H1 (cell line): ENCODE results near the gene TCERG1. TPM values are rescaled to one million over a fixed set of nuclear protein-coding genes. Genes with fewer than 3 reads are reported as not detected.

ENCODE experiments used
- CTCF ChIA-PET: fragments of 300-600 bp; sonication (Branson Sonifier 250); formaldehyde crosslinking; loops from one replicate; lab custom pipeline; 2021; ENCODE audit not compliant: partially characterized antibody; lab: Charles Lee
- POLR2A ChIA-PET: fragments of 300-600 bp; sonication (Branson Sonifier 250); formaldehyde crosslinking; loops from one replicate; lab custom pipeline; 2021; ENCODE audit warnings: inconsistent platforms; ENCODE audit not compliant: partially characterized antibody; lab: Charles Lee
- DNase-seq, 2 experiments: peaks; one replicate each; pipeline versions ENCODE4 v3.0.0 to v3.0.0-alpha.2; 2010 to 2022; ENCODE audit warnings: low spot score in 2 of 2, low read depth in 1 of 2, mixed read lengths in 1 of 2
- FAIRE-seq: peaks from 2 replicates; lab custom pipeline; 2011; peaks lifted over from hg19 to GRCh38; lab: Jason Lieb, UNC
- H2AFZ ChIP-seq: 2 replicates; pipeline ENCODE4 v1.8.1; 2012; ENCODE audit warnings: low read length, inconsistent platforms
- H2AK5ac ChIP-seq: 2 replicates; pipeline ENCODE4 v1.6.1; 2013; ENCODE audit warnings: low read depth, low read length
- H2BK120ac ChIP-seq: replicated peaks from 2 replicates; pipeline ENCODE3; 2013; ENCODE audit warnings: low read depth, low read length, inconsistent platforms
- H2BK12ac ChIP-seq: 2 replicates; pipeline ENCODE4 v1.6.1; 2013; ENCODE audit warnings: low read depth, low read length
- H2BK15ac ChIP-seq: 2 replicates; pipeline ENCODE4 v1.6.1; 2013; ENCODE audit warnings: low read length
- H2BK20ac ChIP-seq: 2 replicates; pipeline ENCODE4 v1.6.1; 2013; ENCODE audit warnings: low read length
- H2BK5ac ChIP-seq: 2 replicates; pipeline ENCODE4 v1.6.1; 2013; ENCODE audit warnings: low read depth, low read length
- H3K14ac ChIP-seq: 2 replicates; pipeline ENCODE4 v1.6.1; 2013; ENCODE audit warnings: inconsistent platforms; ENCODE audit not compliant: insufficient read length
- H3K18ac ChIP-seq: 2 replicates; pipeline ENCODE4 v1.6.1; 2013; ENCODE audit warnings: low read length; ENCODE audit errors: extremely low read depth
- H3K23ac ChIP-seq: 2 replicates; pipeline ENCODE4 v1.6.1; 2013; ENCODE audit warnings: inconsistent platforms; ENCODE audit not compliant: insufficient read length
- H3K23me2 ChIP-seq: 2 replicates; pipeline ENCODE4 v1.6.1; 2013; ENCODE audit warnings: low read depth, low read length
- H3K27ac ChIP-seq: 2 replicates; pipeline ENCODE4 v1.6.1; 2011; ENCODE audit warnings: low read depth, low read length, inconsistent platforms
- H3K27me3 ChIP-seq, 4 experiments: replicated peaks in 1 of 4; 1 replicate in 1 of 4; 2 replicates in 3 of 4; pipeline versions ENCODE4 v1.6.1 to v1.8.1; 2011 to 2013; ENCODE audit warnings: low read length in 3 of 4, mild to moderate bottlenecking in 3 of 4, inconsistent platforms in 2 of 4, mixed read lengths in 2 of 4, moderate library complexity in 1 of 4; ENCODE audit not compliant: control insufficient read depth in 3 of 4, insufficient read depth in 3 of 4; ENCODE audit errors: extremely low read depth in 1 of 4
- H3K36me3 ChIP-seq, 4 experiments: 2 replicates each; pipeline versions ENCODE4 v1.6.1 to v1.8.1; 2011 to 2013; ENCODE audit warnings: mild to moderate bottlenecking in 4 of 4, low read length in 3 of 4, moderate library complexity in 2 of 4, control low read depth in 1 of 4, inconsistent platforms in 1 of 4; ENCODE audit not compliant: insufficient read depth in 4 of 4, control insufficient read depth in 2 of 4
- H3K4ac ChIP-seq: replicated peaks from 2 replicates; pipeline ENCODE3; 2013; ENCODE audit warnings: low read length, low read depth, mixed read lengths, inconsistent platforms; ENCODE audit not compliant: insufficient read length
- H3K4me1 ChIP-seq, 4 experiments: replicated peaks in 1 of 4; 1 replicate in 1 of 4; 2 replicates in 3 of 4; pipeline versions ENCODE4 v1.6.1 to v1.8.1; 2011 to 2013; ENCODE audit warnings: low read length in 3 of 4, inconsistent platforms in 2 of 4, mixed read lengths in 1 of 4; ENCODE audit not compliant: insufficient read depth in 4 of 4, control insufficient read depth in 3 of 4
- H3K4me2 ChIP-seq, 2 experiments: 2 replicates each; pipeline versions ENCODE4 v1.6.1 to v1.8.1; 2011 to 2013; ENCODE audit warnings: low read depth in 2 of 2, low read length in 2 of 2, control low read depth in 1 of 2, inconsistent platforms in 1 of 2, mild to moderate bottlenecking in 1 of 2; ENCODE audit not compliant: insufficient read depth in 1 of 2
- H3K4me3 ChIP-seq, 4 experiments: fragments of 200-600, 300-600 bp in 1 of 4; sonication (generic), shearing (Covaris generic), sonication (Bioruptor Twin) in 1 of 4; 2 replicates each; pipeline versions ENCODE4 v1.5.1 to v1.8.1; 2011 to 2016; ENCODE audit warnings: low read length in 4 of 4, low read depth in 3 of 4, control low read depth in 2 of 4, inconsistent platforms in 2 of 4, mild to moderate bottlenecking in 2 of 4, mixed read lengths in 1 of 4, moderate library complexity in 1 of 4; ENCODE audit not compliant: insufficient read depth in 2 of 4; ENCODE audit errors: extremely low read depth in 1 of 4
- H3K56ac ChIP-seq: replicated peaks from 2 replicates; pipeline ENCODE3; 2013; ENCODE audit warnings: low read depth, mild to moderate bottlenecking, mixed read lengths, low read length, inconsistent platforms; ENCODE audit not compliant: insufficient read length
- H3K79me1 ChIP-seq: 2 replicates; pipeline ENCODE4 v1.6.1; 2013; ENCODE audit warnings: low read depth, low read length, control low read depth
- H3K79me2 ChIP-seq, 2 experiments: 2 replicates each; pipeline versions ENCODE4 v1.6.1 to v1.8.1; 2012 to 2013; ENCODE audit warnings: low read length in 2 of 2, mild to moderate bottlenecking in 2 of 2, inconsistent platforms in 1 of 2; ENCODE audit not compliant: insufficient read depth in 2 of 2, control insufficient read depth in 1 of 2
- H3K9ac ChIP-seq, 4 experiments: replicated peaks in 1 of 4; 1 replicate in 1 of 4; 2 replicates in 3 of 4; pipeline versions ENCODE4 v1.6.1 to v1.8.1; 2011 to 2013; ENCODE audit warnings: low read depth in 3 of 4, low read length in 3 of 4, control low read depth in 2 of 4, mild to moderate bottlenecking in 2 of 4, moderate library complexity in 2 of 4, inconsistent platforms in 1 of 4; ENCODE audit errors: extremely low read depth in 1 of 4
- H3K9me3 ChIP-seq, 2 experiments: 2 replicates each; pipeline versions ENCODE4 v1.6.1 to v1.8.1; 2012 to 2013; ENCODE audit warnings: mild to moderate bottlenecking in 2 of 2, moderate library complexity in 2 of 2, control low read depth in 1 of 2, inconsistent platforms in 1 of 2, low read depth in 1 of 2, low read length in 1 of 2, mixed read lengths in 1 of 2; ENCODE audit not compliant: insufficient read depth in 2 of 2
- H4K20me1 ChIP-seq, 2 experiments: replicated peaks in 1 of 2; 2 replicates each; pipeline versions ENCODE3 to v1.8.1; 2011 to 2013; ENCODE audit warnings: inconsistent platforms in 2 of 2, low read length in 2 of 2, mild to moderate bottlenecking in 1 of 2; ENCODE audit not compliant: insufficient read depth in 2 of 2, control insufficient read depth in 1 of 2
- H4K5ac ChIP-seq: 2 replicates; pipeline ENCODE4 v1.6.1; 2013; ENCODE audit warnings: low read length, low read depth, mixed read lengths, inconsistent platforms; ENCODE audit not compliant: insufficient read length
- H4K8ac ChIP-seq: 2 replicates; pipeline ENCODE4 v1.8.0; 2013; ENCODE audit warnings: mild to moderate bottlenecking, moderate library complexity, low read length, inconsistent platforms; ENCODE audit not compliant: insufficient read depth; ENCODE audit errors: extremely low read depth
- H4K91ac ChIP-seq: replicated peaks from 2 replicates; pipeline ENCODE3; 2013; ENCODE audit warnings: low read length, mixed read lengths, inconsistent platforms; ENCODE audit not compliant: insufficient read length
- ATF2 ChIP-seq: IDR thresholded peaks from 2 replicates; pipeline ENCODE4 v1.6.1; 2012; ENCODE audit warnings: low read length, inconsistent platforms
- CHD2 ChIP-seq: IDR thresholded peaks from 2 replicates; pipeline ENCODE4 v1.6.1; 2012; ENCODE audit warnings: low read length, improper control_type of control experiment
- CREB1 ChIP-seq: IDR thresholded peaks from 2 replicates; pipeline ENCODE4 v1.6.1; 2012; ENCODE audit warnings: inconsistent platforms
- RAD21 ChIP-seq, 2 experiments: IDR thresholded peaks in 1 of 2; conservative IDR thresholded peaks in 1 of 2; 2 replicates each; pipeline ENCODE4 v1.6.1; 2011; ENCODE audit warnings: low read depth in 2 of 2, low read length in 2 of 2, improper control_type of control experiment in 1 of 2, inconsistent platforms in 1 of 2, mild to moderate bottlenecking in 1 of 2, moderate library complexity in 1 of 2
- SIX5 ChIP-seq: IDR thresholded peaks from 2 replicates; pipeline ENCODE4 v1.6.1; 2011; ENCODE audit warnings: mild to moderate bottlenecking, low read depth, low read length
- SRF ChIP-seq: IDR thresholded peaks from 2 replicates; pipeline ENCODE4 v1.6.1; 2011; ENCODE audit warnings: mild to moderate bottlenecking, low read depth, low read length, moderate library complexity
- WGBS, 2 experiments: shearing (Covaris generic) in 1 of 2; methylation state at CpG; one replicate each; pipeline versions ENCODE4 v1.1.6 to v1.1.7; 2013 to 2015; ENCODE audit warnings: low lambda C conversion rate in 2 of 2, mixed read lengths in 2 of 2, inconsistent platforms in 1 of 2, low coverage in 1 of 2, missing lambda C conversion rate in 1 of 2; ENCODE audit not compliant: insufficient replicate concordance in 2 of 2, insufficient coverage in 1 of 2, insufficient read length in 1 of 2; ENCODE audit errors: extremely low coverage in 1 of 2, missing lambda C conversion rate in 1 of 2; 5-methylcytosine and 5-hydroxymethylcytosine counted together
- polyA plus RNA-seq, 7 experiments: library from polyadenylated mRNA; depleted of rRNA in 3 of 7; stranded (reverse) in 5 of 7; unstranded in 2 of 7; fragments of >200 nt in 5 of 7; fragments of 200-250 nt in 2 of 7; gene quantifications; 1 replicate in 5 of 7; 2 replicates in 1 of 7; 4 replicates in 1 of 7; pipeline versions ENCODE4 v1.2.1 to v1.2.3, GENCODE V29; 2011 to 2013; ENCODE audit warnings: missing spikeins in 2 of 7, mixed read lengths in 2 of 7
- total RNA-seq: library from RNA; stranded (reverse); fragmentation: NEBNext Ultra II Directional; extraction: Animal tissue kit (Norgen Biotek cat#: 25700); gene quantifications from 2 replicates; pipeline ENCODE4 v1.2.1, GENCODE V29; 2021

Gene TCERG1
- total and polyA plus RNA-seq, 2 of the 8 experiments (the other 6 are each of a cell fraction or from before 2014, with no cell fraction given): 105 to 122 TPM

GRCh38 chr5:146516151-146516475, 69.0 kb downstream of the TCERG1 start, which contains the start of gene GPR151:
Gene GPR151, minus strand, starts transcription at chr5:146516190. Its CDS starts 77 bp downstream, at chr5:146516113.
- Histone ChIP-seq H3K4me3 (no peak within 1 kb of the TSS), H3K56ac (no peak within 1 kb of the TSS), H2AK5ac (no peak within 1 kb of the TSS), H2BK12ac (no peak within 1 kb of the TSS), H3K4ac (no peak within 1 kb of the TSS), H3K4me2 (no peak within 1 kb of the TSS), H3K9me3 (no peaks in the 10 kb centered on the region), H2AFZ (no peak within 1 kb of the TSS), H3K23ac (no peak within 1 kb of the TSS), H2BK20ac (no peak within 1 kb of the TSS), H4K8ac (no peak within 1 kb of the TSS), H2BK120ac (no peak within 1 kb of the TSS), H4K20me1 (peaks cover 0 to 2% of the 10 kb centered on the region in 2 experiments), H4K91ac (no peak within 1 kb of the TSS), H2BK15ac (no peak within 1 kb of the TSS), H3K9ac (no peak within 1 kb of the TSS), H3K27ac (no peak within 1 kb of the TSS), H3K14ac (no peak within 1 kb of the TSS), H3K4me1 (peaks cover 0 to 4% (median 0%) of the 10 kb centered on the region in 4 experiments; a peak in 1 of 7 replicates), H3K27me3 (no peaks in the 10 kb centered on the region), H2BK5ac (no peak within 1 kb of the TSS), H3K23me2 (no peaks in the 10 kb centered on the region), H3K79me2 (no peaks in the 10 kb centered on the region), H3K36me3 (peaks cover 0 to 8% (median under 1%) of the 10 kb centered on the region in 4 experiments; a peak in 2 of 8 replicates), H4K5ac (no peak within 1 kb of the TSS), H3K79me1 (no peaks in the 10 kb centered on the region), H3K18ac (no peak within 1 kb of the TSS)
- CTCF ChIA-PET: interaction anchor here (0.9 to 3.6 kb wide), 7 partner anchors 14 to 875 kb away, joined by 3 to 29 read pairs (median 5); no protein-coding TSS in a partner anchor
- POLR2A ChIA-PET: no interaction called here
- FAIRE-seq: no peak
- WGBS, 2 experiments: 62% methylated on average over 3 of the region's 3 CpGs; no CpG with 5 or more reads in 1 of the 2 experiments
- DNase-seq: no peak
- TF ChIP-seq CHD2 (no peak), SIX5 (no peak), ATF2 (no peak), RAD21 (IDR thresholded peaks at IDR 0.05 in 1 of 2, conservative IDR thresholded peaks at IDR 0.05 in 1 of 2; ENCODE audit: low read depth in 2 of 2, low read length in 2 of 2) (no peak), SRF (no peak), CREB1 (no peak)
